Epithelial cell of proximal tubule (primary cell): ENCODE measurements around the gene SLC4A9. TPM values are rescaled to one million over a fixed set of nuclear protein-coding genes. Genes with fewer than 3 reads are reported as not detected.

Source experiments
- DNase-seq: peaks from one replicate; pipeline ENCODE4 v3.0.0-alpha.2; 2011; ENCODE audit warnings: low read depth
- H3K4me3 ChIP-seq: 2 replicates; pipeline ENCODE4 v1.5.1; 2011; ENCODE audit warnings: low read depth, mild to moderate bottlenecking, low read length
- total RNA-seq: library from RNA; depleted of rRNA; stranded (reverse); fragments of >200 nt; gene quantifications from 2 replicates; pipeline ENCODE4 v1.2.3, GENCODE V29; 2015
- TF ChIP-seq, protein P1 (sequence below): conservative IDR thresholded peaks from 2 replicates; pipeline ENCODE4 v1.5.1; 2012; ENCODE audit warnings: low read depth, mild to moderate bottlenecking, low read length

The SLC4A9 gene
- total RNA-seq, 1 donor from 2014 or later, result not detected

GRCh38 chr5:140327589-140327988, 32.4 kb upstream of the SLC4A9 start:
- DNase-seq, result no peak
- TF ChIP-seq, protein P1, sequence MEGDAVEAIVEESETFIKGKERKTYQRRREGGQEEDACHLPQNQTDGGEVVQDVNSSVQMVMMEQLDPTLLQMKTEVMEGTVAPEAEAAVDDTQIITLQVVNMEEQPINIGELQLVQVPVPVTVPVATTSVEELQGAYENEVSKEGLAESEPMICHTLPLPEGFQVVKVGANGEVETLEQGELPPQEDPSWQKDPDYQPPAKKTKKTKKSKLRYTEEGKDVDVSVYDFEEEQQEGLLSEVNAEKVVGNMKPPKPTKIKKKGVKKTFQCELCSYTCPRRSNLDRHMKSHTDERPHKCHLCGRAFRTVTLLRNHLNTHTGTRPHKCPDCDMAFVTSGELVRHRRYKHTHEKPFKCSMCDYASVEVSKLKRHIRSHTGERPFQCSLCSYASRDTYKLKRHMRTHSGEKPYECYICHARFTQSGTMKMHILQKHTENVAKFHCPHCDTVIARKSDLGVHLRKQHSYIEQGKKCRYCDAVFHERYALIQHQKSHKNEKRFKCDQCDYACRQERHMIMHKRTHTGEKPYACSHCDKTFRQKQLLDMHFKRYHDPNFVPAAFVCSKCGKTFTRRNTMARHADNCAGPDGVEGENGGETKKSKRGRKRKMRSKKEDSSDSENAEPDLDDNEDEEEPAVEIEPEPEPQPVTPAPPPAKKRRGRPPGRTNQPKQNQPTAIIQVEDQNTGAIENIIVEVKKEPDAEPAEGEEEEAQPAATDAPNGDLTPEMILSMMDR, result no peak
- no peak overlapping the region for H3K4me3 ChIP-seq

DNA sequence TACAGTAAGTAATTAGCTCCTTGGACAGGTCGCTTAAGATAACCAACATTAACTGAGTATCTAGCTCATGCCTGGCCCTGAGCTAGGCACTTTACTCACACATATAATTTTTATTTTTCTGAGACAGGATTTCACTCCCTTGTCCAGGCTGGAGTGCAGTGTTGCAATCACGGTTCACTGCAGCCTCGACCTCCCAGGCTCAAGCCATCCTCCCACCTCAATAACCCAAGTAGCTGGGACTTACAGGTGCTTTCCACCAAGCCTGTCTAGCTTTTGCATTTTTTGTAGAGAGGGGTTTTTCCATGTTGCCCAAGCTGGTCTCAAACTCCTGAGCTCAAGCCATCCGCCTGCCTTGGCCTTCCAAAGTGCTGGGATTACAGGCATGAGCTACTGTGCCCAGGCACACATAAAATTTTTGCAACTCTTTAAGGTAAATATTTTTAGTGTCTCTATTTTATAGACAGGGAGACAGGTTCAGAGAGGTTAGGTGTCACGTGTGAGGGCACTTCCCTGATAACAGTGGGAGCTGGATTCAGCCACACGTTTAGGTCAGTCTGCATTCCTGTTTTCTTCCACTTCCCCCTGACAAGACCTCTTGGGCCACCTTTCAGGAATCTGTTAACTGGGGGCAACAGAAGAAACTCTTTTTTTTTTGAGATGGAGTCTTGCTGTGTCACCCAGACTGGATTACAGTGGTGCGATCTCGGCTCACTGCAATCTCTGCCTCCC, 31.8 kb upstream of the SLC4A9 start:
- TF ChIP-seq, protein P1, result no peak
- no peak for DNase-seq
- no peak overlapping the region for H3K4me3 ChIP-seq

GRCh38 chr5:140329739-140330481, 30.1 kb upstream of the SLC4A9 start:
- TF ChIP-seq, protein P1, result no peak
- H3K4me3 ChIP-seq, result no peak overlapping the region
- no peak for DNase-seq

DNA sequence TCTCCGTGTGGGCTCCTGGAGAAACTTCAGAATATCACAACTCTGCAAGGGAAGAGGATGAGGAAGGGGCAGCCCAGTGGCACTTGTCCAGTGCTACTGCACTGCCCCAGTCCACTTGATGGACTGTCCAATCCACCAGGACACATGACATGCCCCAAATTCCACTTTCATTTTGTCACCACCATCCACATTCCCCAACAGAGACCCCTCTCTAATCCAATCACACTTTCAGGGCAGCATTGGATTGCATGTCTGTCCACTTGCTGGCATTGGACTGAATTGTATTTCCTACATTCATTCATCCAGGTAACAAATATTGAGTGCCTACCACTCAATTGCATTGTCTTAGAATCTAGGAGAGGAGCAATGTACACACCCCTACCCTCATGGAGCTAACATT, 28.4 kb upstream of the SLC4A9 start:
- no peak overlapping the region for H3K4me3 ChIP-seq
- TF ChIP-seq, protein P1, result no peak
- DNase-seq, result no peak

DNA sequence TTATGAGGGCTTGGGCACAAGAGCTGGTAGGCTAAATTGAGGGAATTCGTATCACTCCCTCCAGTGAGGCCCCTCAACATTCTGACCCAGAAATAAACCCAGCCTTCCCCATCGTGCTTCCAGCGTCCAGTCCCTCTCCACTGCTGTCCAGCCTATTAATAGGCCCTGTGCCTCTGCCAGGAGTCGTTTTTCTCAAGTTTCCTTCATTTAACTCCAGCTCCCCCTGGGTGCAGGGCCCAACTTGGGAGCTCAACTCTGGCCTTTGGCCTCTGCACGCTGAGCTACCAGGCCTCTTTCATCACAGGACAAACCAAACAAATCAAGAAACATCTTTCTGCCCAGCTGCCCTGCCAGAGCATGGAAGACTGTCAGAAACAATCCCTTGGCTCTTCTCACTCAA, 23.6 kb upstream of the SLC4A9 start:
- no peak for DNase-seq
- H3K4me3 ChIP-seq, result no peak overlapping the region
- TF ChIP-seq, protein P1, result no peak

DNA sequence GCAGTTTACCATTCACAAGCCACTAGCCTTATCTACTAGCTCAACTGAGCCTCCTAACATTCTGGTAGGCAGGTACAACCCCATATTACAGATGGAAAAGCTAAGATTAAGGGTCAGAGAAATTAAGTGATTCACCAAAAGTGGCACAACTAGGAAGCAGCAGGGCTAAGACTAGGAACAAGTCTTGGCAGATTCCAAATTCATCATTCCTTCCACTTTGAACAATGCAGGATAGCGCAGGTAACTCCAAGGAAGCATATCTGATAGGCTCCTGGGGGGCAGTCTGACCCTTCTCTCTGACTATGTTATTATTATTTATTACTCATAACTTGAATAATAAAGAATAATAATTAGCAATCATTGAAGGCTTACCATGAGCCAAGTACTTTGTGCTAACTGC, 22.1 kb upstream of the SLC4A9 start:
- no peak for DNase-seq
- TF ChIP-seq, protein P1, result no peak
- H3K4me3 ChIP-seq, result no peak overlapping the region

- H3K4me3 ChIP-seq, result no peak overlapping the region
- no peak for DNase-seq
- TF ChIP-seq, protein P1, result no peak
These were observed 21.7 kb upstream of the SLC4A9 start for GRCh38 chr5:140338336-140338735.
